Stimulated activated CD4-positive, alpha-beta T cell treated with anti-CD3 and anti-CD28 coated beads, TNF-alpha, amount 100 ng/mL, for 1 hour (primary cell): Measurements from ENCODE around the gene B3GAT2.

Source experiments
- DNase-seq, 3 donors: peaks; one replicate each; pipeline ENCODE4 v3.0.0-alpha.2; 2020; ENCODE audit warnings: low read depth in 3 of 3, low spot score in 1 of 3

B3GAT2 gene

GRCh38 chr6:70900047-70900446 is 56.8 kb downstream of the B3GAT2 start:
- DNase-seq = no peak

DNA sequence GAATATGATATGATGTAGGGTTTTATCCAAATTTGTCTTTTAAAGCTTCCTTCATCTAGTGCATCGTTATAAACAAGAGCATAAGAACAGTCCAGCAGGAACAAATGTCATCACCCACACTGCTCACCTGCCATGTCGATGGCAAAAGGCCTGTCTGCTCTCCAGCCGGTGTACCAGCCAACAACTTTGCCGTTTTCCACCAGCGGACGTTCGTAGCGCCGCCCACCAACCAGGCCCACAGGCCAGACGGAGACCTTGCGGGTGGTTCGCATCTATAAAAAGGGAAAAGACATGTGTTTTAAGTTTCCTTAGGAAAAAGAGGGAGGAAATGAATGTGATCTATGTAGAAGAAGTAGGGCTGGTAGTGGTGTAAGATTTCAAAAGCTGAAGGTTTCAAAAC is 62.9 kb downstream of the B3GAT2 start:
- no peak for DNase-seq

DNA sequence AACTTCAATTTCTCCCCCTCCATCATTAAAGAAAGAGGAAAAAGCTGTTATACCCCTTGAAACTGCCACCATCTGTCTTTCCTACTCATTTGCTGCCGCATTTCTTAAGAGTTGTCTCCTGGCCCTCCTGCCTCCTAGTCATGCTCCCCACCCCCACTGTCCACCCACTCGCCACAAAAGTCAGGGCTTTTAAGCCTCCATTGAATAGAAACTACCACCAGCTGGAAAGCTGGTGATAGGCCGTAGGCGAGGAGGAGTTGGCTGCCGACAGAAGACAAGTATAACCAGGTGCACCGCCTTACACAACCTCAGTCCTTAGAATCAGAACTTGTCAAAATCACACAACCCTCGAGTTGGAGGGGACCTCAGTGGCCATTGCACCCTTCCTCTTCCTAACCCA is 67.6 kb downstream of the B3GAT2 start:
- DNase-seq = no peak

- no peak for DNase-seq
Observed at GRCh38 chr6:70886661-70887060, 70.2 kb downstream of the B3GAT2 start.

GRCh38 chr6:70886071-70886470 is 70.8 kb downstream of the B3GAT2 start:
- no peak for DNase-seq

DNA sequence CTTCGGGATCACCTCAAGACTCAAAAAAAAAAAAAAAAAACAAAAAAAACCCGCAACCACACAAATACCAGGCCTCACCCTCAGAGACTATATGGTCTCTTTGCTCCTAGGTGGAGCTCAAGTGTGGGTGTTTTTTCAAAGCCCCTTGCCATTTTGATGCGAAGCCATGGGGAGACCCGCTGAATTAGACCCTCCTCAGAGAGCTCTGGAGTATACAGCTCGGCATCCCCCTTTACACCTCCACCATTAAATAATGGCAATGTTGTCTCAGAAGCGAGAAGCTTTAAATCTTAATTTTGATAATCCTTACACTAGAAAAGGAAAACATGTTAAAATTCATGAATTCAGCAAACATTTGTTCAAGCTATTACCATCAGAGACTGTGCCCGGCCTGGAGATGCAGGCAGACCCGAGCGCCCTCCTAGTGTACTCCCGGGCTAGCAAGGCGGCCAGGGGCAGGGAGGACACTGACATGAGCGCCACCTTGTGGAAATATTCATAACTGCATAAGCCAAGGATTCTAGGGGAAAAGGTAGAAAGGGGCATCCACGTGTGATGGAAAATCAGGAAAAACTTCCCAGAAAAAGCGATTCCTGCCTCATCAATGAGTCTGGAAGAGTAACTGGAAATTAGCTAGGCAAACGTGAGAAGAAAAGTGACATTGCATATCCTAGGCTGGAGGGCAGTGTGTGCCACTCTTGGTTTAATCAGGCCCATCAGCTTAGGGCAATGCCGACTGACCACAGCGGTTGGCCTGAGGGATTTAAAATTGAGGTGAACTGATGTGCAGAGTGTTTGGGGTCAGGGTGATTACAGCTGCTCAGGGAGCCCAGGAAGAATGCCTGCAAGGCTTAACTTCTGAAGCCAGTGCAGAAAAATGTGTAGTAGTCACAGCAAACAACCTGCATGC is 72.5 kb downstream of the B3GAT2 start:
- peak; percentile 9 to 10 (median 10) for DNase-seq

DNA sequence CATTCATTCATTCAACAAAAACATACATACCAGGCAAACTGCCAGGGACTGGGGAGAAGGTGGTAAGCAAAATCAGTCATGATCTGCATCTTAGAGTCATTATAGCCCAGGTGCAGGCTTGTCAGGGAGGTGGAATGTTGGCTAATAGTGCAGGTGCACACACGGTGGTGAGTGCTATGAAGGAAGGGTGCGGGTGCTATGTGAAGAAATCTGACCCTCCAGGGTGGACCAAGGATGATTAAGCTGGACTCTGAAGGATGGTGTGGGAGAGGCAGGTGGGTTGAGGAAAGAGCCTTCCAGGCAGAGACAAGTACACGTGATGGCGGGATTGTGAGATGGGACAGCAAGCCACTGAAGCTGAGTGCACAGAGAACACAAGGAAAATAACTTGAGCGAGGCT is 77.4 kb downstream of the B3GAT2 start:
- no peak for DNase-seq

GRCh38 chr6:70874181-70874913 is 82.5 kb downstream of the B3GAT2 start:
- DNase-seq = no peak

- DNase-seq = no peak
Observed at GRCh38 chr6:70872469-70872868, 84.4 kb downstream of the B3GAT2 start.

GRCh38 chr6:70864401-70864800 is 92.5 kb downstream of the B3GAT2 start:
- no peak for DNase-seq

- DNase-seq = no peak
Observed at GRCh38 chr6:70863343-70863742, 93.5 kb downstream of the B3GAT2 start.

DNA sequence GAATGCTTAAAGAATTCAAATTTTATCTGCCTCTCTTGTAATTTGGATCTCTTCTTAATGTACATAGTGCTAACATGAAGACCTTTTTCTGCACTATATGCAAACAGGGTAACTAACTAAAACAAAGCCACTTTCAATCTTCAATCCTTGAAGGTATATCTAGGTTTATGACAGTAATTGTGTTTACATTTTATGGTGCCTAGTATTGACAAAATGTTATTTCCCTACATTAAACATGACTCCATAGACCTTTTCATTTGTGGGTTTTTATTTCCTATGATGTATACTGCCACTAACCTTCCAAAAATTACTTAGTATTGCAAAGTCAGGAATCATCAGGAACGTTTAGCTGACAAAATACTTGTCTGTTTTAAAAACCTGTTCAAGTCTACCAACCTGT is 95.9 kb downstream of the B3GAT2 start:
- no peak for DNase-seq

DNA sequence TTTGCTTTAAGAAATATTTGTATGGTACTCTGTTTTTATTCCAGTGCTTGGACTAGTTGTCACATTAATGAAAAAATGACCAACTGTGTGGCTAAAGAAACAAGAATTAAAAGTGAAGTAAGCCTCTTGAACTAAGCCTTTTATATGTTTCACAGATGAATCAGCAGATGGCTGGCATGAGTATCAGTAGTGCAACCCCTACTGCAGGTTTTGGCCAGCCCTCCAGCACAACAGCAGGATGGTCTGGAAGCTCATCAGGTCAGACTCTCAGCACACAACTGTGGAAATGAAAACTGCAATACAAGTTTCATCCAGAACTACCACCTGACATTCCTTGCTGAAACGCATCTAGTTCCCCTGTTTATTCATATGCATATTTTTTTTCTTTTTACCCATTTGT is 96.8 kb downstream of the B3GAT2 start:
- no peak for DNase-seq

DNA sequence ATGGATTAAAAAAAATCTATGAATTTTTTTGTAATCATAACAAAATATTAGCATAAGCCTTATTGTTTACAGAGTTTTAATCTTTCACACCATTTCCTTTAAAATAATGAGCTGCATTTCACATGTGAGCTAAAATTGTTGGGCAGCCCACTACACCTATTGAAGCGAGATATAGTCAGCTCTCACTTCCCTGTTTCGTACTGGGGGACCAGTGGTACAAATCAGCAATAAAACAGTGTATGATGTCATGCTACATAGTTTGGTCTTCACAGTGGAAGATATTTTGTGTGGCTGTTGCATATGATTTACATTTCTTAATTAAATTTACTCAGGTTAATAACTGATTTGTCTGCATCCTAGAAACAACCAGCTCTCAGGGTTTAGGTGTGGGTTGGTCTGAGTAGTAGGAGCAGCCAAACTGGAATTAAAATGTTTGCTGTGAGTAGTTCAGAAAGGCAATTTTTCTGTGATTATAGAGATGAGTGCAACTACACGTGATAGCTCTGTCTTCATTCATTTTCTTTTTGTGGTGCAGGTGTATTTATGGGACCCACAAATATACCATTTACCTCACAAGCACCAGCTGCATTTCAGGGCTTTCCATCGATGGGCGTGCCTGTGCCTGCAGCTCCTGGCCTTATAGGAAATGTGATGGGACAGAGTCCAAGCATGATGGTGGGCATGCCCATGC is 99.3 kb downstream of the B3GAT2 start:
- DNase-seq = no peak

- no peak for DNase-seq
Observed at GRCh38 chr6:70852667-70853246, 104.1 kb downstream of the B3GAT2 start.

- DNase-seq = no peak
Observed at GRCh38 chr6:70849348-70850069, 107.4 kb downstream of the B3GAT2 start.

GRCh38 chr6:70847106-70848084 is 109.5 kb downstream of the B3GAT2 start:
- no peak for DNase-seq

DNA sequence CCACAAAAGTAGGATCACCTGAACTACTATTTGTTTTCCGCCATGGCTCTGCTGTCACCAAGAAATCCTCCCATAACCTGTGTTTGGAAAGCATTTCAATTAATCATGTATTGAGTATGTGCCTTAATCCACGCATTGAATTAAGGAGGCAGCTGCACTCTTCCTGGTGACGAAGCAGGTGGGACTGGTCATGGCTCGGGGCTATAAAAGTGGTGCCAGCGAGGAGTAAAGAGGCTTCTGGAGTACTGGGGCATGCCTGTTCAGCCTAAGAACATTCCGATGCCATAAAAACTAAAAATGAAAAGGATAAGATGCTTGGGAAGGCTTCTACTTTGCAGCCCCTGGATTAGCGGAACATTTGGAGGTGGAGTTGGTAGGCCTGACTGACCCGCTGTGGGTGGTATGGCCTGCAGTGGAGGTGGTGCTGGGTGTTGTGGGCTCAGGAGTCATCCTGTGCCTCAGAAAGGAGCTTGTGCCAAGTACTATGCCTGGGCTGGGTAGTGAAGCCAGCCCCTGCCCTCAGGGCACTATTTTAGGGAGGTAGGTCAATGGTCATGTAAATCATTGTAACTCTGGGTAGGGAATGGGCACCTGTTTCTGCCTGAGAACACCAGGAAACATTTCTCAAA is 110.5 kb downstream of the B3GAT2 start:
- no peak for DNase-seq

GRCh38 chr6:70844301-70844700 is 112.6 kb downstream of the B3GAT2 start:
- no peak for DNase-seq
